ENCODE results near the gene TAB2.
A peak's percentile ranks its signal among the peaks of the same experiment; 100 is the strongest.
"Not testable (repeated sequence)": the region's sequence is repeated elsewhere in the genome, so short reads cannot be mapped to it uniquely, and the experiment has no call there.

The TAB2 gene

DNA sequence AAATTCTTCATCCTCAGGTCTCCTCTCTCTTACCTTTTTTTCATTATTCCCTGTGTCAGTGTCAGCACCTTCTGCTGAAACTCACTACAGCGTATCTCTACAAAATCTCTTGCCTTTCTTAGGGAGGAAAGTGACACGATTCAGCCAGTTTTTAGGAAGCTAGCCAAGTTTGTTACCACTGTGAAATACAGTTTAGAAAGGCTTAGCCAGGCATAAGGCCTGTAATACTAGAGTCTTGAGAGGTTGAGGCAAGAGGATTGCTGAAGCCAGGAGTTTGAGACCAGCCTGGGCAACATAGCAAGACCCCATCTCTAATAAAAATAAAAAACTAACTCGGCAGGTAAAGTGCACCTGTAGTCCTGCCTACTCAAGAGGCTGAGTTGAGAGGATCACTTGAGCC is 16.7 kb downstream of the TAB2 start:
- DNase-seq (ENCODE audit: low spot score): no peak

DNA sequence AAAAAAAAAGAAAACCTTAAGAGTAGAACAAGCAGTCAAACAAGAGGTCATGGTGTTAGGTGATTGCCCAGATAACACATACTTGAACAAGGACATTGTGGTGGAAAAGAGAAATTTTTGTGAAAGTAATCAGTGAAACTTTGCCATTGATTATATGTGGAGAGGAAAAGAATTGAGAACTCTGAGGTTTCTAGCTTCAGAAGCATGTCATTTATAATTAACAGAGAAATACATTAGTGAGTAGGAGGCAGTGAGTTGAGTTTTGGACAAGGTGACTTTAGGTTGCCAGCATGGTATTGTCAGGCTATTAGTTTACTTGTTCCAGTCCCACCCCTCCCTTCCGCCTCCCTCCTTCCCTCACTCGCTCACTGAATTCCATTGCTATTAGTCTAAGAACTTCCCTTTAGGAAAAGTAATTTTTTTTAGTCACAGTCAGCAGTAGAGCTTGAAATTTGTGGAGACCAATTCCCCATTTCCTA is 17.2 kb downstream of the TAB2 start:
- DNase-seq (ENCODE audit: low spot score): peak; percentile 40

DNA sequence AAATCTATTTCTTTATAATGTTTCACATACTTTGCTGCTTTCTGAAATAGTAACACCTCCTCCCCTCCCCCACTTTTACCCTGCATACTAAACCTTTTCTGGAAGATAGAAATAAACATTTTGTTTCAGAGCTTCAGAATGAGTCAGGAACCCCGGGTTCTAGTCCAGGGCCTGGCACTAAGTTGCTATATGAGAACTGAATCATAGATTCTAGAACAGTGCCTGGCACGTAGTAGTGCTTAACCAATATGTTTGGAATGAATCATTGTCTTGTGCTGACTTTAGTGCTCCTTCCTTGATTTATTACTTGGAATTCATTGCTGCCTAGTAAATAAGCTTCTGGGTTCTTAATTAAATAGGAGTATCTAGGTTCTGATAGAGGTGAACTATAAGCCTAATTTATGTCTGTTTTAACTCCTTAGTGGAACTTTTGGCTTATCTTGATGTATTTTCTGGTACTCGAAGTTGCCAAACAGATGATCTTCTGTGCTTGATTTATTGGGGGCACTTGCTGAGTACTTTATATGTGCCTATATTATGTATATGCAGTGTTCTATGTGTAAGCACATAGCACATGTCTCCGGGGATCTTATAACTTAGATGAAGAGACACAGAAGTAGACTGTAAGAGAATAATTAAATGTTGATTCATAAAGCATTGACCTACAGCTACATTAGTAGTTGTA is 18.6 kb downstream of the TAB2 start:
- DNase-seq (ENCODE audit: low spot score): peak; percentile 90

- DNase-seq (ENCODE audit: low spot score): no peak
These were observed 19.1 kb downstream of the TAB2 start for GRCh38 chr6:149336609-149336928.

DNA sequence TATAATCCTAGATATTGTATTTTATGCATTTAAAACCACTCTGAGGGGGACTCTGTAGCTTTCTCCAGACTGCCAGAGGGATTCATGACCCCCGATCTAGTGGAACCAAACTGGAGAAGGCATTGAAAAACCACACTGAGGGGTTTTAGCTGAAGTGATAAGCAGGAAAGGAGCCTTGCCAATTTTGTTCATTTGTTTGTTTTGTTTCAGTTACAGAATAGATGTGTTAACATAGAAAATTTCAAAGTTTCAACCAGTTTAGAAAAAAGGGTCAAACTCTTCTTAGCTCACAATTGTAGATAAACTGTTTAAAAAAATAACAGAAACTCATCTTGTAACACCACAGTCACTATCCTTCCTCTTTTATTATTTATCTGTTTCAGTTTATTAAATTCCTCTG is 19.8 kb downstream of the TAB2 start:
- DNase-seq (ENCODE audit: low spot score): no peak

GRCh38 chr6:149340200-149340599 is 22.7 kb downstream of the TAB2 start:
- DNase-seq (ENCODE audit: low spot score): no peak

- DNase-seq (ENCODE audit: low spot score): no peak
These were observed 25.0 kb downstream of the TAB2 start for GRCh38 chr6:149342525-149342924.

GRCh38 chr6:149343501-149343900 is 26.0 kb downstream of the TAB2 start:
- DNase-seq (ENCODE audit: low spot score): no peak

DNA sequence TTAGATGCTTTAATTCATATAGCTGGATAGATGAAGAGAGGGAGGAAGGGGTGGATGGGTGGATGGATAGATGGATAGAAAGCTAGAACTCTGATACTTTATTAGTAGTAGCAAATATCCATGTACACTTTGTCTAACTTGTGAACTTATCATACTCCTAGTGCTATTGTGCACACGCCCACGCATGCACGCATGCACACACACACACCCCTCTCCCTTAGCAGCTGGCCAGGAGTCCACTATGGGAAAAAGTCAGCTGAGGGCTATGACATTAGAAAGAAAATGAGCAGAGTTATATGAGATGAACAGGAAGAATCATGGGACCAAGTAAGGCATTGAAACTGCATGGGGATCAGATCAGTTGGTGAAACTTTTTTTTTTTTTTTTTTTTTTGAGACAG is 28.6 kb downstream of the TAB2 start:
- DNase-seq (ENCODE audit: low spot score): no peak

DNA sequence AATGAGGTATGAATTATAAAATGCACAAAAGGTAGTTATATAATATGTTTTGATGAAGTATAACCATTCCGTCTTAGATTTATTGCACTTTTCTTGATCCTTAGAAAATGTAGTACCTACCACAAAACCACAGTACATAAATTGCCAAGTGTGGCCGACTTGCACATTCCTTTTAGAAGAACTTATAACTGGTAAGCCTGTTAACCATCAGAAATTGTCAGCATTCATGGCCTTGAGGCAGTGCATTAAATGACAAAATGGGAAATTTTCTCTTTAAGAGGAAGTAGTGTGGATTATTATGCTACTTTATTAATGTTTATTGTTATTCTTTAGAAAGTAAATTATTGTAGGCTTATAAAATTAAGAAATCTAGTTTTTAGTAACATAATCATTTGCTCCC is 29.6 kb downstream of the TAB2 start:
- DNase-seq (ENCODE audit: low spot score): no peak

- DNase-seq (ENCODE audit: low spot score): not testable (repeated sequence)
These were observed 31.8 kb downstream of the TAB2 start for GRCh38 chr6:149349279-149349678.

GRCh38 chr6:149354009-149354408 is 36.5 kb downstream of the TAB2 start:
- no peak for DNase-seq (ENCODE audit: low spot score)

DNA sequence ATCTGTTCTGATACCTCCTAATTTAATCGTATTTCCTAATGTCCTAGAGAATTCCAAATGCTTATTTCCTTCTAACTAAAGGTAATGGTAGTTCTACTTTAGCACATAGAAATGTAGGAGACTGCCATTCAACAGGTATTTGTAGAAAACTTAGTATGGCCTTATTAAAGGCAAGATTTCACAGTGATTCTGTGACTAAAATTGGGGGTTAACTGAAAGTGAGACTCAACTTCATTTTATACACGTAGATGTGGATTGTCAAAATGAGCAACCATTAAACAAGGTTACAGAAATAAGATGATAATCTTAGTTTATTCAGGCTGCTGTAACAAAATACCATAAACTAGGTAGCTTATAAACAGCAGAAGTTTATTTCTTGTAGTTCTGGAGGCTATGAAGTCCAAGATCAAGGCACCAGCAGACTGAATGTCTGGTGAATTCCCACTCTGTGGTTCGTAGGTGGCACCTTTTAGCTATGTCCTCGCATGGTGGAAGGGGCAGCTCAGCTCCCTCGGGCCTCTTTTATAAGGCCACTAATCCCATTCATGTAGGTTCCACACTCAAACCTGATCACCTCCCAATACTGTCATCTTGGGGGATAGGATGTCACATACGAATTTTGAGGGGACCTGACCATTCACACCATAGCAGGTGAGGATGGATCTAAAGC is 38.7 kb downstream of the TAB2 start:
- no peak for DNase-seq (ENCODE audit: low spot score)

- no peak for DNase-seq (ENCODE audit: low spot score)
These were observed 40.4 kb downstream of the TAB2 start for GRCh38 chr6:149357726-149358538.

DNA sequence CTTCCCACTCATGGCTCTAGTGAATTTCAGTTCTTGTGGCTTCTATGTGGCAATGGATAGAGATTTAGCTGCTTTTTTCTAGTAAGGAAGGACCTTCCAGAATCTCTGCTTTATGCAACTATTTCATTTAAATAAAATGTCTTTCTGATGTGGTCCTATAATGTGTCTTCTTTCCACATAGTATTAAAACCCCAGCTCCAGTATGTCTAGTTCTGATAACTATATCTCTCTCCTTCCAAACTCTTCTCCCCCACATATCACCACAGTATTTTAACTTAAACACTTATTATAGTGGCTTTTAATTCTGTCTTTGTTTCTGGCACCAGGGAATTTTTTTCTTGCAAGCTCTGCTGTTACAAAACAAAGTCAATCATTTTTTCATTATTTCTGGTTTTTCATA is 41.9 kb downstream of the TAB2 start:
- no peak for DNase-seq (ENCODE audit: low spot score)

- DNase-seq (ENCODE audit: low spot score): no peak
These were observed 43.0 kb downstream of the TAB2 start for GRCh38 chr6:149360536-149360935.

DNA sequence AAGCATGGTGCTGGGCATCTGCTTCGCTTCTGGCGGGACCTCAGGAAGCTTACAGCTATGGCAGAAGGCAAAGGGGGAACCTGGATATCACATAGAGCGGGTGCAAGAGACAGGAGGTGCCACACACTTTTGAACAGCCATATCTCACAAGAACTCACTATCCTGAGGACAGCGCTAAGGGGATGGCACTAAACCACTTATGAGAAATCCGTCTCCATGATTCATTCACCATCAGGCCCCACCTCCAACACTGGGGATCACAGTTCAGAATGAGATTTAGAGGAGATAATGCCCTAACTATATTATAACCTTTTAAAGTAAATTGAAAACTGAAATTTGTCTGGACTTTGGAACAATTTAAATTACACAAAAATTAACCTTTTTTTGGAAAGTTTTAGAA is 44.8 kb downstream of the TAB2 start:
- DNase-seq (ENCODE audit: low spot score): no peak

DNA sequence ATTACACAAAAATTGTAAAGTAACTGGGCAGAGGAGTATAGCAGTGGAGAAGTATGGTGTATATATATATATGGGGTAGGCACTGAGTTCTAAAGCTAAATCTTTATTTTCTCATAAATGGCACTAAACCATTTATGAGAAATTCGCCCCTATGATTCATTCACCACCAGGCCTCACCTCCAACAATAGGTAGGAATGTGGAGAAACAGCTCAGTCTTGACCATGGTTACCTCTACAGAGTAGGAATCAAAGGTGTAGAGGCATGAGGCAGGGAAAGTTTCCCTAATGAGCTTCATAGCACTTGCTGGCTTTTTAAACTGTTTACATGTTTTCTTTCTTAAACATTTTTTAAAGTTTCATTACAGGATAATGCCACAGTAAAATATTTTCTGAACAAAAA is 45.6 kb downstream of the TAB2 start:
- no peak for DNase-seq (ENCODE audit: low spot score)

DNA sequence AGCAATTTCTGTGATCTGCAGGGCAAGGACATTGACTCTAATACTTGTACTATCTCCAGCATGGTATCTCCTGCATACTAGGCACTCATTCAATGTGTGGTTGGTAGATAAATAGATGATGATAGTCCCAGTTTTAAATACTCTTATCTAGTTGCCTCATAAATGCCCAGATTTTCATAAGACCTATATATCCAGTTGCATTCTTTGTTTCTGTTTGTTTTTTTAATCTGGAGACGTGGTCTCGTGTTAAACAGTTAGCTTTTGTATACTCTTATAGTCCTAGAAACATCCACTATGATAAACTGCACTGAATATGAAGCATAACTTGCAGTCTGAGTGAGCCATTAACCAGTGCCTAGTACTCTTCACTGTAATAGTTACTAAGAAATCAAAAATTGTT is 47.0 kb downstream of the TAB2 start:
- DNase-seq (ENCODE audit: low spot score): no peak

- DNase-seq (ENCODE audit: low spot score): no peak
These were observed 47.7 kb downstream of the TAB2 start for GRCh38 chr6:149365197-149365596.

DNA sequence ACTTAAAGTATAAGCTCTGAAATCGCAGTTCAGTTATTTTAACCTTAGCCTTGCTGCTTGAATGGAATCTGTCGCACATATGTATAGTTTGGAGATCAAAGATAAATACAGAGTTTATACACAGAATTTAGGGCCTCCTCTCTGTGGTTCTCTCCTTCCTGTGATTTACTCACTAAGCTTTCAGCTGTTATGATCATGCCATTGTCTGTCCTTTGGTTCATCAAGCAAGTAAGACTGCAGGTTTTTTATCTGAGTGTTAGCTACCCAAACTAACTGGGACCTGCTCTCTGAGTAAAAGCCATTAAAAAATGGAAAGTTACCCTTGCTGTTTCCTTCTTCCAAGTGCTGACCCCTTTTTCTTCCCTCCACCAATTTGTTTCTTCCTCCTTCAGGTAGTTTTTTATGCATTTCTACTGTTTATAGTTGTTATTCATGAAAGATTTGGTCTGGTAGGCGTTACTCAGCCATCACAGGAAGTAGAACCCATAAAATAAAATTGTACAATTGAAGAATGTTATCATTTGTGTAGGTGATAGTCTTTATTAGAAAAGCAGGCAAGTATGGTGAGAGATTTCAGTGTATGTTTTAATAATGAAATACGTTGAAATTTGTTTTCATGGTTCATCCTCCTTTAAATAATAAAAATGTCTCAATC is 48.9 kb downstream of the TAB2 start:
- DNase-seq (ENCODE audit: low spot score): peak; percentile 31

DNA sequence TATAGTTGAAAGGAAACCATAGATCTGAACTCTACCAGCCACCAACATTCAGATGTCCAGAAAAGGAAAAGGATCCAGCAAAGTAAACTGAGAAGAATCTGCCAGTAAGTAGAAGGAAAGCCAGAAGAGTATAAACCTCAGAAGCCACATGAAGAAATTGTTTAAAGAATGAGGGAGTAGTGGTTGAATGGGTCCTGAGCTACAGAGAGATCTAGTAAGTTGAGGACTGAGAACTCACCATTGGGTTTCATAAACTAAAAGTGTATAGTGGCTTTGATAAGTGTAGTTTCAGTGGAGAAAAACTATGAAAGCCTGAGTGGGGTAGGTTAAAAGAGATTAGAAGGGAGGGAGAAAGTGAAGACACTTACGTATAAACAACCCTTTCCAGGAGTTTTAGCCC is 50.6 kb downstream of the TAB2 start:
- peak; percentile 48 for DNase-seq (ENCODE audit: low spot score)

DNA sequence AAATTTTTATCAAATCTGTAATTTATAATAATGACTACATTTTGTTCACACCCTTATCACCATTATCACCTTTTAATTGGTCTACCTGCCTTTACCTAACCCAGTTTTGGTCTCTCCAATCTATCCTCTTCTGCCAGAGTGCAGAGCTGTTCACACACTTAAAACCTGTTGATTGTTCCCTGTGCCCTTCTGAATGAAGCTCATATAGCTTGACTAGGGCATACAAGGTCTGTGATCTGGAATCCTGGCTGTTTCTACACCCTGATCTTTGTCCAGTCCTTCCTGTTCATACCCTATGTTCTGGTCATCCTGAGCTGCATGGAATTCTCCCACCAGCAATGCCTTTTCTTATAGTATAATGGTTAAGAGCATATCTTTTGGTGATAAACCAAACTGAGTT is 53.6 kb downstream of the TAB2 start:
- no peak for DNase-seq (ENCODE audit: low spot score)
